G401.6 (cell line): ENCODE data around the gene CYP2W1.
"Not testable (repeated sequence)": the region's sequence is repeated elsewhere in the genome, so short reads cannot be mapped to it uniquely, and the experiment has no call there.

Source experiments
- FAIRE-seq: peaks from 2 replicates; lab custom pipeline; 2012; peaks lifted over from hg19 to GRCh38; lab: Jason Lieb, UNC

Gene CYP2W1

GRCh38 chr7:983004-983615, at the start of gene CYP2W1:
CYP2W1 (plus strand) TSS chr7:983181; CDS start chr7:983212, 31 bp downstream.
- no peak for FAIRE-seq

- no peak for FAIRE-seq
These were observed 48.4 kb upstream of the CYP2W1 start for GRCh38 chr7:934469-935163.

GRCh38 chr7:935164-935873, 47.7 kb upstream of the CYP2W1 start:
- FAIRE-seq = no peak

- no peak for FAIRE-seq
These were observed 47.1 kb upstream of the CYP2W1 start for GRCh38 chr7:935874-936385.

GRCh38 chr7:936386-937054, 46.5 kb upstream of the CYP2W1 start:
- no peak for FAIRE-seq

- FAIRE-seq = no peak
These were observed 45.0 kb upstream of the CYP2W1 start for GRCh38 chr7:937856-938484.

- no peak for FAIRE-seq
These were observed 44.3 kb upstream of the CYP2W1 start for GRCh38 chr7:938546-939185.

- FAIRE-seq = no peak
These were observed 43.1 kb upstream of the CYP2W1 start for GRCh38 chr7:939843-940242.

- FAIRE-seq = no peak
These were observed 42.2 kb upstream of the CYP2W1 start for GRCh38 chr7:940599-941408.

GRCh38 chr7:943793-944192, 39.2 kb upstream of the CYP2W1 start:
- not testable (repeated sequence) for FAIRE-seq

- no peak for FAIRE-seq
These were observed 38.2 kb upstream of the CYP2W1 start for GRCh38 chr7:944744-945143.

GRCh38 chr7:945147-945555, 37.8 kb upstream of the CYP2W1 start:
- FAIRE-seq = no peak

- no peak for FAIRE-seq
These were observed 37.3 kb upstream of the CYP2W1 start for GRCh38 chr7:945556-946255.

- no peak for FAIRE-seq
These were observed 36.6 kb upstream of the CYP2W1 start for GRCh38 chr7:946256-946996.

- no peak for FAIRE-seq
These were observed 35.4 kb upstream of the CYP2W1 start for GRCh38 chr7:947391-948210.

GRCh38 chr7:949021-949934, 33.7 kb upstream of the CYP2W1 start:
- FAIRE-seq = no peak

GRCh38 chr7:951881-952547, 31.0 kb upstream of the CYP2W1 start:
- FAIRE-seq = no peak
